Measurements from ENCODE around the gene NF1. TPM values are rescaled to one million over a fixed set of nuclear protein-coding genes. Genes with fewer than 3 reads are reported as not detected.
A peak's percentile ranks its signal among the peaks of the same experiment; 100 is the strongest.

The NF1 gene
- total RNA-seq, 2 experiments from 2014 or later = 15.5 to 18.7 TPM

DNA sequence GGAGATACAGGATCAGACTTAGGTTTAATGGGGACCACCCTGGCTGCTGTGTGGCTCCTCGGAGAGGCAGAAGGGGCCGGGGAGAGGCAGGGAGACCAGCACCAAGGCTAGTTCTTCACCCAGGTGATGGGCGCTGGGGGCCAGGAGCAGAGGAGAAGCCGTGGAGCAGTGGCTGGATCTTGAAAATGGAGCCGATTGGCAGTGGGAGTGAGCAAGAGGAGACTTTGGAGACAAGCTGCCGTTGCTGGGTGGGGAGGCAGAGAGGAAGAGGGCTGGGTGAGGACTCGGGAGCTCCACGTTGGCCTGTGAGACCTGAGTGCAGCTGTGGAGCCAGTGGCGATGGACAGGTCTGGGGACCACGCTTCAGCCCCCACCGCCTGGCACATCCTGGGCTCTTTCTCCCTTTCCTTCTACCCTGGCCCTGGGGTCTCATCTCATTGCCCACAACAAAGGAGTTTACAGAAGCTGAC, 305.7 kb downstream of the NF1 start:
- no peak overlapping the region for H3K4me3 ChIP-seq (ENCODE audit: low read length)
- no peaks in the 10 kb centered on the region for H3K36me3 ChIP-seq (ENCODE audit: insufficient read depth, low read length)
- TF ChIP-seq, protein P1, sequence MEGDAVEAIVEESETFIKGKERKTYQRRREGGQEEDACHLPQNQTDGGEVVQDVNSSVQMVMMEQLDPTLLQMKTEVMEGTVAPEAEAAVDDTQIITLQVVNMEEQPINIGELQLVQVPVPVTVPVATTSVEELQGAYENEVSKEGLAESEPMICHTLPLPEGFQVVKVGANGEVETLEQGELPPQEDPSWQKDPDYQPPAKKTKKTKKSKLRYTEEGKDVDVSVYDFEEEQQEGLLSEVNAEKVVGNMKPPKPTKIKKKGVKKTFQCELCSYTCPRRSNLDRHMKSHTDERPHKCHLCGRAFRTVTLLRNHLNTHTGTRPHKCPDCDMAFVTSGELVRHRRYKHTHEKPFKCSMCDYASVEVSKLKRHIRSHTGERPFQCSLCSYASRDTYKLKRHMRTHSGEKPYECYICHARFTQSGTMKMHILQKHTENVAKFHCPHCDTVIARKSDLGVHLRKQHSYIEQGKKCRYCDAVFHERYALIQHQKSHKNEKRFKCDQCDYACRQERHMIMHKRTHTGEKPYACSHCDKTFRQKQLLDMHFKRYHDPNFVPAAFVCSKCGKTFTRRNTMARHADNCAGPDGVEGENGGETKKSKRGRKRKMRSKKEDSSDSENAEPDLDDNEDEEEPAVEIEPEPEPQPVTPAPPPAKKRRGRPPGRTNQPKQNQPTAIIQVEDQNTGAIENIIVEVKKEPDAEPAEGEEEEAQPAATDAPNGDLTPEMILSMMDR (IDR thresholded peaks at IDR 0.05) = no peak
- CTCF ChIA-PET = no interaction called here
- H3K27ac ChIP-seq (ENCODE audit: low read depth in 1 of 2, low read length in 2 of 2) = no peak overlapping the region
- H3K27ac Mint-ChIP-seq = no peak overlapping the region
- ATAC-seq (ENCODE audit: poor library complexity) (no peak), DNase-seq (no peak)
- no peaks in the 10 kb centered on the region for H3K4me1 ChIP-seq (ENCODE audit: insufficient read depth, low read length)
- H3K36me3 Mint-ChIP-seq (ENCODE audit: low read depth) = no peaks in the 10 kb centered on the region
- H3K27me3 Mint-ChIP-seq = peaks cover 16% of the 10 kb centered on the region
- H3K9me3 Mint-ChIP-seq = no peaks in the 10 kb centered on the region
- peaks cover 0 to 2% of the 10 kb centered on the region in 2 experiments for H3K27me3 ChIP-seq (ENCODE audit: control insufficient read depth in 1 of 2, insufficient read depth in 2 of 2, low read length in 2 of 2)
- H3K9me3 ChIP-seq (ENCODE audit: control insufficient read depth in 1 of 2, insufficient read depth in 1 of 2, low read length in 2 of 2) = no peaks in the 10 kb centered on the region
- H3K4me3 Mint-ChIP-seq = no peak overlapping the region
- POLR2A ChIA-PET = no interaction called here
- H3K4me1 Mint-ChIP-seq (ENCODE audit: low read depth) = no peaks in the 10 kb centered on the region
- intact Hi-C loops (cut with DNase I, micrococcal nuclease) = no loop called here

DNA sequence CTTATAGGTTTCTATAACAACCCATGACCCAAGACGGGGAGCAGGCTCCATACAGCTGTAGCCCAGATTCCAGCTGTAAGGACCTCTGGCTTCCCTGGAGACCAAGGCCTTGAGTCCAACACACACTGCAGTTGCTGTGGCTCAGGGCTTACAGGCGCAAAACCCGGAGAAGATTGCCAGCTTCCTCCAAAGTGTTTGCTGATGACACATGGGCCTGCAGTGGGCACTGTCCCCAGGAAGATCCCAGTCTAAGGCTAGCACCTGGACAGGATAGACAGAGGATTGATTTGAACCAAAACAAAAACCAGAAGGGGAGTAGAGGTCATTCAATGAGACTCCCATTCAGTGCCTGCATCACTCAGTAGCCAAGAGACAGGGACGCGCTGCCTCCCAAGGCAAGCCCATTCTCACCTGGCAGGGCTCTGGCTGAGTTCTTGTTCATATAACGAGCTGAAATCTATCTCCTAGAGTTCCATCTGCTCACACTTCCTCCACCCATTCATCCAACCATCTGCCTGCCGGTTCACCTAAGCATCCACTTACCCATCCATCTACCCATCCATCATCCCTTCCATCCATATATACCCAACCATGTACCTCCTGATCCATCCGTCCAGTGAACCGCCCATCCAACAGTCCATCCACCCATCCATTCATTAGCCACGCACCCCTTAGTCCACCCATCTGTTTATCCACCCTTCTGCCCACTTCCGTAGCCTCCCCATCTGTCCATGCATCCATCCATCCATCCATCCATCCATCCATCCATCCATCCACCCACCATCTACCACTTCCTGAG, 306.9 kb downstream of the NF1 start:
- Mint-ChIP-seq H3K4me1 (ENCODE audit: low read depth) (no peaks in the 10 kb centered on the region), H3K27ac (no peak overlapping the region), H3K36me3 (ENCODE audit: low read depth) (no peaks in the 10 kb centered on the region), H3K9me3 (no peaks in the 10 kb centered on the region), H3K4me3 (no peak overlapping the region), H3K27me3 (peaks cover 8% of the 10 kb centered on the region)
- ATAC-seq (ENCODE audit: poor library complexity) = no peak
- Histone ChIP-seq H3K4me1 (ENCODE audit: insufficient read depth, low read length) (no peaks in the 10 kb centered on the region), H3K9me3 (ENCODE audit: control insufficient read depth in 1 of 2, insufficient read depth in 1 of 2, low read length in 2 of 2) (no peaks in the 10 kb centered on the region), H3K27ac (ENCODE audit: low read depth in 1 of 2, low read length in 2 of 2) (no peak overlapping the region), H3K36me3 (ENCODE audit: insufficient read depth, low read length) (no peaks in the 10 kb centered on the region), H3K4me3 (ENCODE audit: low read length) (no peak overlapping the region), H3K27me3 (ENCODE audit: control insufficient read depth in 1 of 2, insufficient read depth in 2 of 2, low read length in 2 of 2) (no peaks in the 10 kb centered on the region)
- no peak for DNase-seq
- TF ChIP-seq, protein P1 (IDR thresholded peaks at IDR 0.05) = no peak
- intact Hi-C loops (cut with DNase I, micrococcal nuclease) = no loop called here
- ChIA-PET POLR2A (no interaction called here), CTCF (no interaction called here)

DNA sequence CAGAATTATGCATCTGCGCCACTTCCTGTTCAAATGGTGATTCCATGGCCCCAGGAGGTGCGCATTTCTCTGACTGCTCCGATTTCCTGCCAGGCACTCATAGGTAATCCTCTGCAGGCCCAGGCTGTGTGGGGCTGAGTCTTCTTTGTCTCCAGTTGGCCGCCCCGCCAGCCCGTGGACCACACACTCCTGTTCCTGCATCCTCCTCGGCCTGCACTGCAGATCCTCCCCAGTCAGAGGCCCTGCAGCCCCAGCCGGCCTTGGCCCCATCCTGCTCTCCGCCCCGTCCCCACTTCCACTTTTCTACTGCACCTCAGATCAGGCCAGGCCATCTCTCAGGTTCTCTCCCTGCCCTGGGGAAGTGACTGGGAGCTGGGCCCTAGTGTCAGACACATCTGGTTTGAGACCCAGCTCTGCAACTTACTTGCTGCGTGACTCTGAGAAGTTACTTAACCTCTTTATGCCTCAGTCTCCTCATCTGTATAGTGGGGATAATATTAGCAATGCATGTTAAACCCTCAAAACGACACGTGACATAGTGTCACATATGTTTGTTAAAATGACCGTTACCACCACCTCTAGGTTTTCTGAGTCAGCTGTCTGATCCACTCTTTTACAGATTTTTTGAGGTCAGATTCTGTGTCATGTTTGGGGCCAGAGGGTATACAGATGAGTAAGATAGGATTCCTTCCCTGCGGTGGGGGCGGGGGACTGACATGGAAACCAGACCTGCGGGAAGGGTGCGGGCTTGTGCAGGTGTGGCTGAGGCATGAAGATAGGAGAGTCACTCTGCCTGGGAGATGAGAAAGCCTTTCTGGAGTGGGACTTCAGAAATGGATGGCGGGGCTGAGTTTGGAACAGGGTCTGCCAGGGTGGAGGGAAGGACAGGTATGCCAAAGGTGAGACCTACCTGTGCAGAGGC, 309.5 kb downstream of the NF1 start:
- CTCF ChIA-PET = no interaction called here
- TF ChIP-seq, protein P1 (IDR thresholded peaks at IDR 0.05) = no peak
- H3K4me3 Mint-ChIP-seq = no peak overlapping the region
- no peaks in the 10 kb centered on the region for H3K9me3 ChIP-seq (ENCODE audit: control insufficient read depth in 1 of 2, insufficient read depth in 1 of 2, low read length in 2 of 2)
- no peaks in the 10 kb centered on the region for H3K36me3 Mint-ChIP-seq (ENCODE audit: low read depth)
- POLR2A ChIA-PET = no interaction called here
- H3K27me3 ChIP-seq (ENCODE audit: control insufficient read depth in 1 of 2, insufficient read depth in 2 of 2, low read length in 2 of 2) = no peaks in the 10 kb centered on the region
- H3K4me3 ChIP-seq (ENCODE audit: low read length) = no peak overlapping the region
- DNase-seq (peak in 1 of 14 experiments; percentile 3), ATAC-seq (ENCODE audit: poor library complexity) (no peak)
- H3K4me1 ChIP-seq (ENCODE audit: insufficient read depth, low read length) = no peaks in the 10 kb centered on the region
- no peaks in the 10 kb centered on the region for H3K9me3 Mint-ChIP-seq
- H3K27me3 Mint-ChIP-seq = no peaks in the 10 kb centered on the region
- no peak overlapping the region for H3K27ac Mint-ChIP-seq
- H3K4me1 Mint-ChIP-seq (ENCODE audit: low read depth) = no peaks in the 10 kb centered on the region
- no peak overlapping the region for H3K27ac ChIP-seq (ENCODE audit: low read depth in 1 of 2, low read length in 2 of 2)
- intact Hi-C loops (cut with DNase I, micrococcal nuclease) = no loop called here
- H3K36me3 ChIP-seq (ENCODE audit: insufficient read depth, low read length) = no peaks in the 10 kb centered on the region

Measured in CD4-positive, alpha-beta T cell (primary cell).